ENCODE measurements around the gene ATPAF2.
A peak's percentile ranks its signal among the peaks of the same experiment; 100 is the strongest.

ATPAF2 gene

GRCh38 chr17:18039535-18040260, 730 bp upstream of the ATPAF2 start:
- DNase-seq: no peak

- no peak for DNase-seq
Observed at GRCh38 chr17:18038149-18038850, 668 bp downstream of the ATPAF2 start.

- no peak for DNase-seq
Observed at GRCh38 chr17:18037486-18037885, 1.5 kb downstream of the ATPAF2 start.

- DNase-seq: no peak
Observed at GRCh38 chr17:18035704-18036103, 3.3 kb downstream of the ATPAF2 start.

- DNase-seq: peak; percentile 68
Observed at GRCh38 chr17:18033442-18034099, 5.4 kb downstream of the ATPAF2 start.

- DNase-seq: no peak
Observed at GRCh38 chr17:18031955-18032354, 7.0 kb downstream of the ATPAF2 start.

- no peak for DNase-seq
Observed at GRCh38 chr17:18028952-18029540, 9.9 kb downstream of the ATPAF2 start.

GRCh38 chr17:18028114-18028951, 10.6 kb downstream of the ATPAF2 start:
- DNase-seq: no peak

- peak; percentile 66 for DNase-seq
Observed at GRCh38 chr17:18027280-18027679, 11.7 kb downstream of the ATPAF2 start.

- DNase-seq: peak; percentile 51
Observed at GRCh38 chr17:18025945-18026776, 12.8 kb downstream of the ATPAF2 start.

GRCh38 chr17:18025241-18025944, 13.6 kb downstream of the ATPAF2 start:
- no peak for DNase-seq

- no peak for DNase-seq
Observed at GRCh38 chr17:18021372-18021771, 17.6 kb downstream of the ATPAF2 start.

GRCh38 chr17:18020971-18021370, 18.0 kb downstream of the ATPAF2 start:
- DNase-seq: no peak

GRCh38 chr17:18019838-18020154, 19.2 kb downstream of the ATPAF2 start:
- DNase-seq: no peak

- no peak for DNase-seq
Observed at GRCh38 chr17:18018411-18018921, 20.5 kb downstream of the ATPAF2 start.

- no peak for DNase-seq
Observed at GRCh38 chr17:18017958-18018357, 21.0 kb downstream of the ATPAF2 start.

GRCh38 chr17:18016426-18016825, 22.5 kb downstream of the ATPAF2 start:
- no peak for DNase-seq

- no peak for DNase-seq
Observed at GRCh38 chr17:18015593-18015992, 23.4 kb downstream of the ATPAF2 start.

GRCh38 chr17:18014006-18014405, 25.0 kb downstream of the ATPAF2 start:
- DNase-seq: no peak

GRCh38 chr17:18011286-18011685, 27.7 kb downstream of the ATPAF2 start:
- no peak for DNase-seq
